Adrenal gland (tissue), 5 donors: ENCODE results near the gene ZNF469.

Experiments used
- POLR2A ChIP-seq, 2 donors: fragments of 450-650 bp; IDR thresholded peaks; one replicate each; pipeline ENCODE4 v1.6.1; 2017; ENCODE audit warnings: antibody characterized with exemption in 2 of 2, mild to moderate bottlenecking in 2 of 2, moderate library complexity in 1 of 2
- TF ChIP-seq, protein P1 (sequence below), 6 experiments: fragments of 450-650 bp in 4 of 6; fragments of 200-600 bp in 2 of 6; sonication (generic) in 1 of 6; IDR thresholded peaks; 1 replicate in 5 of 6; 2 replicates in 1 of 6; pipeline versions ENCODE4 v1.5.1 to v1.8.0; 2016 to 2021; ENCODE audit warnings: antibody characterized with exemption in 6 of 6, mild to moderate bottlenecking in 2 of 6, moderate library complexity in 1 of 6
- donor health status: DM: no; HTN: no; CAD: no.

DNA sequence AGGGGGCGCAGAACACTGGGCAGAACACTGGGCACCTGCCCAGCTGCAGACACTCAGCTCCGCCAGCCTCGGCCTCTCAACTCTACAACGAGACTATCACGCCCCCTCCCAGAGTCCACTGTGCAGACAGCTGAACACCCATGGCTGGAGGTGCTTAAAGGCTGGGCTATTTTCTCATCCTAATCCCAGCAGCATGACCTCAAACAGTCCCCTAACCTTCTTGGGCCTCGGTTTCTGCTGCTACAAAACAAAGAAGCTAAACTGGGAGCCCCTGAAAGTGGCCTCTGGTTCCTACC lies 27.7 kb upstream of the ZNF469 start:
- TF ChIP-seq, protein P1, sequence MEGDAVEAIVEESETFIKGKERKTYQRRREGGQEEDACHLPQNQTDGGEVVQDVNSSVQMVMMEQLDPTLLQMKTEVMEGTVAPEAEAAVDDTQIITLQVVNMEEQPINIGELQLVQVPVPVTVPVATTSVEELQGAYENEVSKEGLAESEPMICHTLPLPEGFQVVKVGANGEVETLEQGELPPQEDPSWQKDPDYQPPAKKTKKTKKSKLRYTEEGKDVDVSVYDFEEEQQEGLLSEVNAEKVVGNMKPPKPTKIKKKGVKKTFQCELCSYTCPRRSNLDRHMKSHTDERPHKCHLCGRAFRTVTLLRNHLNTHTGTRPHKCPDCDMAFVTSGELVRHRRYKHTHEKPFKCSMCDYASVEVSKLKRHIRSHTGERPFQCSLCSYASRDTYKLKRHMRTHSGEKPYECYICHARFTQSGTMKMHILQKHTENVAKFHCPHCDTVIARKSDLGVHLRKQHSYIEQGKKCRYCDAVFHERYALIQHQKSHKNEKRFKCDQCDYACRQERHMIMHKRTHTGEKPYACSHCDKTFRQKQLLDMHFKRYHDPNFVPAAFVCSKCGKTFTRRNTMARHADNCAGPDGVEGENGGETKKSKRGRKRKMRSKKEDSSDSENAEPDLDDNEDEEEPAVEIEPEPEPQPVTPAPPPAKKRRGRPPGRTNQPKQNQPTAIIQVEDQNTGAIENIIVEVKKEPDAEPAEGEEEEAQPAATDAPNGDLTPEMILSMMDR (IDR thresholded peaks at IDR 0.05) = no peak
- no peak for TF ChIP-seq POLR2A (IDR thresholded peaks at IDR 0.05)
